Vagina (tissue), 2 donors: ENCODE measurements around the gene SLC25A21.
"Not testable (repeated sequence)": the region's sequence is repeated elsewhere in the genome, so short reads cannot be mapped to it uniquely, and the experiment has no call there.

Experiments
- POLR2A ChIP-seq, 2 donors: fragments of 450-650 bp; IDR thresholded peaks; one replicate each; pipeline ENCODE4 v1.6.1; 2017; ENCODE audit warnings: antibody characterized with exemption in 2 of 2, mild to moderate bottlenecking in 2 of 2, moderate library complexity in 2 of 2
- POLR2AphosphoS5 ChIP-seq, 2 donors: sonication (generic); formaldehyde crosslinking; IDR thresholded peaks; one replicate each; pipeline ENCODE4 v1.9.0; 2017; ENCODE audit warnings: antibody characterized with exemption in 2 of 2, mild to moderate bottlenecking in 2 of 2, low read depth in 1 of 2; ENCODE audit not compliant: insufficient read depth in 1 of 2
- TF ChIP-seq, protein P1 (sequence below), 3 experiments: fragments of 450-650 bp in 2 of 3; fragments of 200-600 bp in 1 of 3; sonication (generic) in 1 of 3; IDR thresholded peaks; one replicate each; pipeline ENCODE4 v1.5.1; 2017 to 2019; ENCODE audit warnings: antibody characterized with exemption in 3 of 3, mild to moderate bottlenecking in 2 of 3, moderate library complexity in 2 of 3

DNA sequence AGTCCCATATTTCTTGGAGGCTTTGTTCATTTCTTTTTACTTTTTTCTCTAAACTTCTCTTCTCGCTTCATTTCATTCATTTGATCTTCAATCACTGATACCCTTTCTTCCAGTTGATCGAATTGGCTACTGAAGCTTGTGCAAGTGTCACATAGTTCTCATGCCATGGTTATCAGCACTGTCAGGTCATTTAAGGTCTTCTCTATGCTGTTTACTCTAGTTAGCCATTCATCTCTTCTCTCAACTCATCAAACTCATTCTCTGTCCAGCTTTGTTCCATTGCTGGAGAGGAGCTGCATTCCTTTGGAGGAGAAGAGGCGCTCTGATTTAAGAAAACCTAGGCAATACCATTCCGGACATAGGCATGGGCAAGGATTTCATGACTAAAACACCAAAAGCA lies 192.0 kb downstream of the SLC25A21 start:
- not testable (repeated sequence) for TF ChIP-seq POLR2AphosphoS5 (IDR thresholded peaks at IDR 0.05; ENCODE audit: insufficient read depth in 1 of 2, low read depth in 1 of 2); POLR2A (IDR thresholded peaks at IDR 0.05)
- TF ChIP-seq, protein P1, sequence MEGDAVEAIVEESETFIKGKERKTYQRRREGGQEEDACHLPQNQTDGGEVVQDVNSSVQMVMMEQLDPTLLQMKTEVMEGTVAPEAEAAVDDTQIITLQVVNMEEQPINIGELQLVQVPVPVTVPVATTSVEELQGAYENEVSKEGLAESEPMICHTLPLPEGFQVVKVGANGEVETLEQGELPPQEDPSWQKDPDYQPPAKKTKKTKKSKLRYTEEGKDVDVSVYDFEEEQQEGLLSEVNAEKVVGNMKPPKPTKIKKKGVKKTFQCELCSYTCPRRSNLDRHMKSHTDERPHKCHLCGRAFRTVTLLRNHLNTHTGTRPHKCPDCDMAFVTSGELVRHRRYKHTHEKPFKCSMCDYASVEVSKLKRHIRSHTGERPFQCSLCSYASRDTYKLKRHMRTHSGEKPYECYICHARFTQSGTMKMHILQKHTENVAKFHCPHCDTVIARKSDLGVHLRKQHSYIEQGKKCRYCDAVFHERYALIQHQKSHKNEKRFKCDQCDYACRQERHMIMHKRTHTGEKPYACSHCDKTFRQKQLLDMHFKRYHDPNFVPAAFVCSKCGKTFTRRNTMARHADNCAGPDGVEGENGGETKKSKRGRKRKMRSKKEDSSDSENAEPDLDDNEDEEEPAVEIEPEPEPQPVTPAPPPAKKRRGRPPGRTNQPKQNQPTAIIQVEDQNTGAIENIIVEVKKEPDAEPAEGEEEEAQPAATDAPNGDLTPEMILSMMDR (IDR thresholded peaks at IDR 0.05), result not testable (repeated sequence)
